HepG2 (cell line): ENCODE data around the gene CHCHD1. TPM values are rescaled to one million over a fixed set of nuclear protein-coding genes. Genes with fewer than 3 reads are reported as not detected.

Experiments
- BCL6 ChIP-seq: IDR thresholded peaks from 2 replicates; pipeline ENCODE4 v1.6.1; 2016; ENCODE audit warnings: missing genetic modification reagents, missing compliant biosample characterization
- DNMT1 ChIP-seq: sonication (generic); formaldehyde crosslinking; IDR thresholded peaks from 2 replicates; pipeline ENCODE4 v1.5.1; 2020; ENCODE audit warnings: mild to moderate bottlenecking, missing genetic modification reagents
- GMEB2 ChIP-seq: IDR thresholded peaks from 2 replicates; pipeline ENCODE4 v1.6.1; 2016; ENCODE audit warnings: missing biosample characterization, missing genetic modification reagents, low read depth
- KMT2A ChIP-seq: sonication (generic); formaldehyde crosslinking; IDR thresholded peaks from 2 replicates; pipeline ENCODE4 v1.4.0; 2020; ENCODE audit warnings: missing genetic modification reagents
- MTERF4 ChIP-seq: sonication (generic); formaldehyde crosslinking; IDR thresholded peaks from 2 replicates; pipeline ENCODE4 v1.8.0; 2023; ENCODE audit warnings: mild to moderate bottlenecking, missing genetic modification reagents
- NFE2L1 ChIP-seq: sonication (generic); formaldehyde crosslinking; IDR thresholded peaks from 2 replicates; pipeline ENCODE4 v1.4.0; 2020; ENCODE audit warnings: missing genetic modification reagents, mild to moderate bottlenecking, borderline replicate concordance
- RBFOX2 ChIP-seq: fragments of 200-400 bp; formaldehyde crosslinking; IDR thresholded peaks from 2 replicates; pipeline ENCODE4 v1.6.1; 2017; ENCODE audit warnings: low read depth, mild to moderate bottlenecking, low read length
- REL ChIP-seq: sonication (generic); formaldehyde crosslinking; conservative IDR thresholded peaks from 2 replicates; pipeline ENCODE4 v1.8.0; 2022; ENCODE audit warnings: mild to moderate bottlenecking, missing genetic modification reagents, moderate library complexity
- ZKSCAN1 ChIP-seq: fragments of 150-350 bp; IDR thresholded peaks from 2 replicates; pipeline ENCODE4 v1.6.1; 2014; ENCODE audit warnings: low read length
- ZNF121 ChIP-seq: sonication (generic); formaldehyde crosslinking; IDR thresholded peaks from 2 replicates; pipeline ENCODE4 v1.5.0; 2020; ENCODE audit warnings: mild to moderate bottlenecking, missing genetic modification reagents
- ZNF263 ChIP-seq: sonication (generic); formaldehyde crosslinking; IDR thresholded peaks from 2 replicates; pipeline ENCODE4 v1.4.0; 2020; ENCODE audit warnings: missing genetic modification reagents
- ZNF280B ChIP-seq: sonication (generic); formaldehyde crosslinking; IDR thresholded peaks from 2 replicates; pipeline ENCODE4 v1.5.0; 2020; ENCODE audit warnings: missing genetic modification reagents, mild to moderate bottlenecking, borderline replicate concordance
- ZNF431 ChIP-seq: sonication (generic); formaldehyde crosslinking; IDR thresholded peaks from 2 replicates; pipeline ENCODE4 v1.9.0; 2022; ENCODE audit warnings: missing genetic modification reagents, low read depth, mild to moderate bottlenecking, borderline replicate concordance
- ZNF432 ChIP-seq: sonication (generic); formaldehyde crosslinking; IDR thresholded peaks from 2 replicates; pipeline ENCODE4 v1.5.0; 2020; ENCODE audit warnings: missing genetic modification reagents, mild to moderate bottlenecking, borderline replicate concordance
- ZNF562 ChIP-seq: sonication (generic); formaldehyde crosslinking; IDR thresholded peaks from 2 replicates; pipeline ENCODE4 v1.8.0; 2022; ENCODE audit warnings: missing genetic modification reagents, borderline replicate concordance
- ZNF616 ChIP-seq: sonication (generic); formaldehyde crosslinking; IDR thresholded peaks from 2 replicates; pipeline ENCODE4 v1.5.0; 2020; ENCODE audit warnings: low read depth, mild to moderate bottlenecking, missing genetic modification reagents
- ZNF646 ChIP-seq: sonication (generic); formaldehyde crosslinking; IDR thresholded peaks from 2 replicates; pipeline ENCODE4 v1.9.0; 2021; ENCODE audit warnings: mild to moderate bottlenecking, missing genetic modification reagents
- ZSCAN12 ChIP-seq: sonication (generic); formaldehyde crosslinking; IDR thresholded peaks from 2 replicates; pipeline ENCODE4 v1.9.0; 2021; ENCODE audit warnings: mild to moderate bottlenecking, missing genetic modification reagents
- polyA plus RNA-seq, 8 experiments: library from polyadenylated mRNA; depleted of rRNA in 3 of 8; stranded (reverse) in 7 of 8; unstranded in 1 of 8; fragments of >200 nt; fragmentation: Illumina TruSeq in 4 of 8; extraction: Trizol in 4 of 8; gene quantifications; 2 replicates each; pipeline versions ENCODE4 v1.2.1 to v1.2.3, GENCODE V29; 2011 to 2016; ENCODE audit warnings: low read depth in 4 of 8, missing spikeins in 1 of 8, mixed read lengths in 1 of 8; ENCODE audit not compliant: insufficient read depth in 1 of 8
- total RNA-seq, 5 experiments: library from RNA; depleted of rRNA; stranded (reverse); fragments of >200 nt; fragmentation: Illumina TruSeq; extraction: Trizol; gene quantifications; 2 replicates each; pipeline ENCODE4 v1.2.3, GENCODE V29; 2016; ENCODE audit warnings: low read depth in 1 of 5

CHCHD1 gene
- total and polyA plus RNA-seq, 2 of the 13 experiments (the other 11 are each of a cell fraction or from before 2014, with no cell fraction given): 36.9 to 71.2 TPM

- TF ChIP-seq ZNF121 (CRISPR knock-in tag) (no peak), GMEB2 (no peak; the same call in 1 of the 2 replicates), ZNF562 (CRISPR knock-in tag) (no peak), BCL6 (CRISPR knock-in tag) (no peak; the same call in 1 of the 2 replicates), REL (no peak), ZSCAN12 (CRISPR knock-in tag) (no peak), NFE2L1 (no peak), ZNF432 (no peak), ZNF280B (CRISPR knock-in tag) (no peak), ZNF431 (CRISPR knock-in tag) (no peak), ZNF263 (CRISPR knock-in tag) (peak; percentile 28; the same call in 1 of the 2 replicates), MTERF4 (CRISPR knock-in tag) (0 out of 2 replicates have a peak, but pooled peaks have one; percentile 17), ZNF646 (CRISPR knock-in tag) (no peak), ZNF616 (no peak), RBFOX2 (peak; percentile 79), ZKSCAN1 (no peak), DNMT1 (no peak), KMT2A (CRISPR knock-in tag) (peak; percentile 55; the same call in 1 of the 2 replicates)
These were observed 37.8 kb upstream of the CHCHD1 start, which contains the start of gene SEC24C (continued) for GRCh38 chr10:73743905-73744663.
